GM23248 (cell line): ENCODE measurements around the gene XAGE2.

ENCODE experiments used
- EZH2 ChIP-seq: fragments of 200-600 bp; sonication (generic); IDR thresholded peaks from 2 replicates; pipeline ENCODE4 v1.6.1; 2018; ENCODE audit warnings: antibody characterized with exemption, mild to moderate bottlenecking; ENCODE audit not compliant: insufficient read depth, poor library complexity, severe bottlenecking
- EZH2phosphoT487 ChIP-seq: fragments of 200-600 bp; sonication (generic); IDR thresholded peaks from 2 replicates; pipeline ENCODE4 v1.6.1; 2018; ENCODE audit warnings: antibody characterized with exemption, moderate library complexity, mild to moderate bottlenecking, low read depth; ENCODE audit not compliant: insufficient read depth

- TF ChIP-seq EZH2 (no peak), EZH2phosphoT487 (no peak)
Observed at GRCh38 chrX:52337410-52337809, 31.4 kb upstream of the XAGE2 start.
